Activated naive CD4-positive, alpha-beta T cell (primary cell): ENCODE results near the gene ALDOA.

Source experiments
- DNase-seq, 4 experiments: peaks; one replicate each; lab custom pipeline; 2025; lab: John Stamatoyannopoulos, UW

The ALDOA gene

GRCh38 chr16:30116291-30117207, 51.0 kb downstream of the ALDOA start:
- DNase-seq, result no peak

GRCh38 chr16:30117768-30118167, 52.2 kb downstream of the ALDOA start:
- DNase-seq, result no peak

GRCh38 chr16:30119428-30119827, 53.9 kb downstream of the ALDOA start:
- DNase-seq, result no peak
